ENCODE results near the gene CNBD2. TPM values are rescaled to one million over a fixed set of nuclear protein-coding genes. Genes with fewer than 3 reads are reported as not detected.

CNBD2 gene
- polyA plus RNA-seq, 1 experiment: 2.4 TPM

DNA sequence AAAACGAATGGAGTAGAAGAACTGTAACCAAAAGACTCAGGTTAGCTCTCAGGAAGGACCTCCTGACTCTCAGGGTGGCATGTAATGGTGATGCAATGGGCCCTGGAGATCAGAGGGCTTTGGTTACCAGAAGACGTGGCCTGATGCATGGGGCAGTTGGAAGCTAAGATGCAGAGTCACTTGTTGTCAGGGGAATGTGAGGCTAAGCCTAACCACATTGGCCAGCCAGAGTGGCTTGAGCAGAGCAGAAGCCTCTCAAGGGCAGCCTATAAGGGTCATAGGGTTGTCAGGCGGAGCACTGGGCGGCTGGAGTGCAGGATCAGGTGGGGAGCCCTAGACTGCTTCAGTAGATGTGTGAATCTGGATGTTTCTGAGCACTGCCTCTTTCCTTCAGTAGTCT is 5.9 kb downstream of the CNBD2 start:
- POLR2A ChIA-PET: no interaction called here
- H3K4me3 ChIP-seq (ENCODE audit: low read depth, low read length): no peak overlapping the region
- H3K27me3 ChIP-seq (ENCODE audit: control insufficient read depth, insufficient read depth, low read length): no peaks in the 10 kb centered on the region
- H3K36me3 ChIP-seq (ENCODE audit: control insufficient read depth, insufficient read depth, low read length): no peaks in the 10 kb centered on the region
- CTCF ChIA-PET: interaction anchor here (1.3 kb wide), 1 partner anchor 21 kb away, joined by 3 read pairs; no protein-coding TSS in a partner anchor
- DNase-seq (ENCODE audit: low read depth): no peak
- TF ChIP-seq, protein P1, sequence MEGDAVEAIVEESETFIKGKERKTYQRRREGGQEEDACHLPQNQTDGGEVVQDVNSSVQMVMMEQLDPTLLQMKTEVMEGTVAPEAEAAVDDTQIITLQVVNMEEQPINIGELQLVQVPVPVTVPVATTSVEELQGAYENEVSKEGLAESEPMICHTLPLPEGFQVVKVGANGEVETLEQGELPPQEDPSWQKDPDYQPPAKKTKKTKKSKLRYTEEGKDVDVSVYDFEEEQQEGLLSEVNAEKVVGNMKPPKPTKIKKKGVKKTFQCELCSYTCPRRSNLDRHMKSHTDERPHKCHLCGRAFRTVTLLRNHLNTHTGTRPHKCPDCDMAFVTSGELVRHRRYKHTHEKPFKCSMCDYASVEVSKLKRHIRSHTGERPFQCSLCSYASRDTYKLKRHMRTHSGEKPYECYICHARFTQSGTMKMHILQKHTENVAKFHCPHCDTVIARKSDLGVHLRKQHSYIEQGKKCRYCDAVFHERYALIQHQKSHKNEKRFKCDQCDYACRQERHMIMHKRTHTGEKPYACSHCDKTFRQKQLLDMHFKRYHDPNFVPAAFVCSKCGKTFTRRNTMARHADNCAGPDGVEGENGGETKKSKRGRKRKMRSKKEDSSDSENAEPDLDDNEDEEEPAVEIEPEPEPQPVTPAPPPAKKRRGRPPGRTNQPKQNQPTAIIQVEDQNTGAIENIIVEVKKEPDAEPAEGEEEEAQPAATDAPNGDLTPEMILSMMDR (IDR thresholded peaks at IDR 0.05; ENCODE audit: insufficient read depth, low read depth, low read length): no peak

DNA sequence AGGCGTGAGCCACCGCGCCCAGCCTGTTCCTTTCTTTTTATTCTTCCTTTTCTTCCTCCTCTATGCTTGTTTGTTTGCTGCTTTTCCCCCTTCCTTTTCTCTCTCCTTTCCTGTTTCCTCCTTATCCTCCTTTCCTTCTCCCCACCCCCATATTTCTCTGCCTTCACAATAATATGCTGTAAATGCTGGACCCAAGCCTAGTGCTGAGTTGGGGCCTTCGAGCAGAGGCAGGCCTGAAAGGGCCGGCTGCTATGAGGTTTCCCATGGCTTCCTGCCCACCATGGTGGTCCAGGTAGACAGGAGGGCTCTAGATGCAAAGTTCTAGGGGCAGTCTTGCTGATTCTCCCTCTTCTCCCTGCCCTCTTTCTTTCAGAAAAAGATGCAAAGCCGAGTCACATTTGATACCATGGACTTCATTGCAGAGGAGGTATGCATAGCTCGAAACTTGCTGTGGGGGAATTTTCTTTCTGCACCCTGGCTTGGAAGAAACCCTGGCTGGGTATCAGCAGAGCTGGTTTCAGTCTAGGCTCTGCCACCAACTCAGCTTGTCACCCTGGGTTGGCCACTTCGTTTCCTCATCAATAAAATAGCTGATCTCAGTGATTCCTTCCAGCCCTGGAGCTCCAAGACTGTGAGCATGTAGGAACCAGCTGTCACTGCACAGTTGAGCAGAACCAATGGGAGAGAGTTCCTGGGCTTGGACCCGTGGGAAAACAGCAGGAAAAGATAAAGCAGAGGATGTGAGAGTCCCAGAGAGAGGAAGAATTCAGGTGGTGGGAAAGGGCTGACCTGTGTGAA is 7.4 kb downstream of the CNBD2 start:
- TF ChIP-seq, protein P1 (IDR thresholded peaks at IDR 0.05; ENCODE audit: insufficient read depth, low read depth, low read length): no peak
- Histone ChIP-seq H3K4me3 (ENCODE audit: low read depth, low read length) (no peak overlapping the region), H3K36me3 (ENCODE audit: control insufficient read depth, insufficient read depth, low read length) (no peaks in the 10 kb centered on the region), H3K27me3 (ENCODE audit: control insufficient read depth, insufficient read depth, low read length) (peaks cover 2% of the 10 kb centered on the region; the same call in 1 of the 2 replicates)
- POLR2A ChIA-PET: no interaction called here
- CTCF ChIA-PET: interaction anchor here (0.9 to 10.6 kb wide), 4 partner anchors 9 to 224 kb away, joined by 3 to 131 read pairs (median 4); partner anchors contain the start of gene SCAND1
- DNase-seq (ENCODE audit: low read depth): no peak

DNA sequence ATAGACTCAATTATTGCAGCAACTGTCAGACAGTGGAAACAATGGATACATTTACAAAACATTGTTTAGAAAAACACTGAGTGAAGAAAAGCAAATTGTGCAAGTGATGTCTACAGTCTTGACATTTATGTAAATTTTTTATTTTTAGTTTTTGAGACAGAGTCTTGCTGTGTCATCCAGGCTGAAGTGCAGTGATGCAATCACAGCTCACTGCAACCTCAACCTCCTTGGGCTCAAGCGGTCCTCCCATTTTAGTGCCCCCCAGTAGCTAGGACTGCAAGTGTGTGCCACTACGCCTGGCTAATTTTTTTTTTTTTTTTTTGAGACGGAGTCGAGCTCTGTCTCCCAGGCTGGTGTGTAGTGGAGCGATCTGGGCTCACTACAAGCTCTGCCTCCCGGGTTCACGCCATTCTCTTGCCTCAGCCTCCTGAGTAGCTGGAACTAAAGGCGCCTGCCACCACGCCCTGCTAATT is 9.7 kb downstream of the CNBD2 start:
- H3K27me3 ChIP-seq (ENCODE audit: control insufficient read depth, insufficient read depth, low read length): peaks cover 7% of the 10 kb centered on the region
- DNase-seq (ENCODE audit: low read depth): no peak
- no peaks in the 10 kb centered on the region for H3K36me3 ChIP-seq (ENCODE audit: control insufficient read depth, insufficient read depth, low read length)
- CTCF ChIA-PET: interaction anchor here (1.7 to 10.6 kb wide), 2 partner anchors 14 to 160 kb away, joined by 9 to 131 read pairs; no protein-coding TSS in a partner anchor
- TF ChIP-seq, protein P1 (IDR thresholded peaks at IDR 0.05; ENCODE audit: insufficient read depth, low read depth, low read length): no peak
- POLR2A ChIA-PET: no interaction called here
- H3K4me3 ChIP-seq (ENCODE audit: low read depth, low read length): no peak overlapping the region

DNA sequence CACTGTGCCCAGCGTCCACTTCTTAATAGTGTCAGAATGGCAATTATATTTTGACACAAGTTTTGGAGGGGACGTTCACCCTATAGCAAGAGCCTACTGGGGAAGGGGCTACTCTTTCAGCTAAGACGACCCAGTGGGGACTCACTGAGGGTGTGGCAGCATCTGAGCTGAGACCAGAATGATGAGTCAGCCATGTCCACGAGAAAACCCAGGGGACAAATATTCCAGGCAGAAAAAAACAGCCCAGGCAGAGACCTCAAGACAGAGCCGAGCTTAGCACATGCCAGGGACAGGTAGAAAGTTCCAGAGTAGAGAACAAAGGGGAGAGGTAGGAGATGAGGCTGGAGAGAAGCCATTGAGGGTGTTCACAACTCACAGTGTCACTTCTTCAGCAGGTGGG is 11.2 kb downstream of the CNBD2 start:
- TF ChIP-seq, protein P1 (IDR thresholded peaks at IDR 0.05; ENCODE audit: insufficient read depth, low read depth, low read length): no peak
- DNase-seq (ENCODE audit: low read depth): no peak
- Histone ChIP-seq H3K36me3 (ENCODE audit: control insufficient read depth, insufficient read depth, low read length) (no peaks in the 10 kb centered on the region), H3K27me3 (ENCODE audit: control insufficient read depth, insufficient read depth, low read length) (peaks cover 7% of the 10 kb centered on the region), H3K4me3 (ENCODE audit: low read depth, low read length) (no peak overlapping the region)
- ChIA-PET CTCF (interaction anchor here (3.5 to 10.6 kb wide), 2 partner anchors 13 to 159 kb away, joined by 13 to 131 read pairs; no protein-coding TSS in a partner anchor), POLR2A (interaction anchor here (0.5 kb wide), 1 partner anchor 12 kb away, joined by 10 read pairs; no protein-coding TSS in a partner anchor)

DNA sequence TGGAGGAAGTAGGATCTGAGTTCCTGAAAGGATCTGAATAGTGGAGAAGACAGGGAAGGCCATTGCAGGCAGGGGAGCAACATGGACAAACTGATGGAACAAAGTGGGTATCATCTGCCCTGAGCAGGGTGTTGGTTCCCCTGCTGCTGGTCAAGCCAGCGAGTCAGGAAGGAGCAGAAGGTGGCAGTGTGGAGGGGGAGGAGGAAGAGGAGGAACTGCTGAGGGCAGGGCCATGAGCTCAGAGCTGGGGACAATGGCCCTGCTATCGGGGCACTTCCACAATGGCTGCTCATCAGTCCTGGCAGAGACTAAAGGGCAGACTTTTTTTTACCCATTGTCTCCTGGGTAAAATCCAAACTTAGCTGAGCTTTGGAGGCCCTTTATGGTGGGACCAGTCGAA is 13.6 kb downstream of the CNBD2 start:
- H3K4me3 ChIP-seq (ENCODE audit: low read depth, low read length): no peak overlapping the region
- ChIA-PET POLR2A (no interaction called here), CTCF (interaction anchor here (1.5 to 10.6 kb wide), 3 partner anchors 10 to 156 kb away, joined by 9 to 131 read pairs (median 13); partner anchors contain the start of gene SCAND1)
- TF ChIP-seq, protein P1 (IDR thresholded peaks at IDR 0.05; ENCODE audit: insufficient read depth, low read depth, low read length): no peak
- no peaks in the 10 kb centered on the region for H3K36me3 ChIP-seq (ENCODE audit: control insufficient read depth, insufficient read depth, low read length)
- H3K27me3 ChIP-seq (ENCODE audit: control insufficient read depth, insufficient read depth, low read length): peaks cover 7% of the 10 kb centered on the region
- DNase-seq (ENCODE audit: low read depth): no peak

All from BJ (cell line).